GM19240 (cell line): ENCODE results near the gene RHCG.

Experiments used
- DNase-seq: peaks from one replicate; pipeline ENCODE4 v3.0.0; 2011; ENCODE audit warnings: low spot score; ENCODE audit not compliant: insufficient read length

RHCG gene

DNA sequence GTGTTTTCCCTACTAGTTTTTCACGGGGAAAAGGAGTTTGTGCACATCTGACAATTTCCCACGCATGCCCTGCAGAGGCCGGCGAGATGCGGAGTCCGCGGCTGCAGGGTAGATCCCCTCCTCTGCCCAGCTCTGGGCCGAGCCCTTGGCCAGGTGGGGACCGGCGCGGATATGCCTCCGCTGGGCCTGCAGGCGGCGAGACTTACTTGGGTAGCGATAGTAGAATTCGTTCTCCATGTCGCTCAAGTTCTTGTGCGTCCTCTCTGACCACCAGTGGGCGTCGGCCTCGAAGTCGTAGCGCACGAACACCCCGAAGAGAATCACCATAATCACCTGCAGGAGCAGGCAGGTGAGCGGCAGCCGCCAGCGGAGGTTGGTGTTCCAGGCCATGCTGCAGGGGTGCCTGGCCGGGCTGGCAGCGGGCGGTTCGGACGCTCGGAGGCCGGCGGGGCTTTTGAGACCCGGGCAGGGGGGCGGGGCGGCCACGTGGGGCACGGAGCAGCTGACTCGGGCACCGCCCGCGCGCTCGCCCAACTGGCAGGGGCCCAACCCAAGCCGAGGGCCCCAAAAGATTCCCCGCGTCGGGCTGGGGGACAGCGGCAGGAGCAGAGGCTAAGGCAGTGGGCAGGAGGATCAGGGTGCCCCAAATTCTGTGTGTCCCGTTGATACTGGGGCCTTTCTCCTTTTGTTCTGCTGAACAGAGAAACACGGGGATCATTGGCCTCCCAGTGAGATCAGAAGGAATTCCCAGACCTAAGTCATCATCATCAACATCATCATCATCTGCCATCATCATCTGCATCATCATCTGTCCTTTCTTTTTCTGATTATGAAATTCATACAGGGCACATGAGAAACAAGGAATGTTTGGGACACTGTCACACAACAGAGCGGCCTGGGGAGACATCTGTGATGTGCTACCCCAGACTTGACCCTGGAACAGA is at the start of gene RHCG:
Gene RHCG, minus strand, starts transcription at position 429 of the 944 bp plus-strand sequence. Its CDS starts 39 bp downstream, at position 390.
- no peak for DNase-seq

- DNase-seq = no peak
Observed at GRCh38 chr15:89543389-89543788, 47.0 kb upstream of the RHCG start.

GRCh38 chr15:89542369-89542768 is 46.0 kb upstream of the RHCG start:
- no peak for DNase-seq

DNA sequence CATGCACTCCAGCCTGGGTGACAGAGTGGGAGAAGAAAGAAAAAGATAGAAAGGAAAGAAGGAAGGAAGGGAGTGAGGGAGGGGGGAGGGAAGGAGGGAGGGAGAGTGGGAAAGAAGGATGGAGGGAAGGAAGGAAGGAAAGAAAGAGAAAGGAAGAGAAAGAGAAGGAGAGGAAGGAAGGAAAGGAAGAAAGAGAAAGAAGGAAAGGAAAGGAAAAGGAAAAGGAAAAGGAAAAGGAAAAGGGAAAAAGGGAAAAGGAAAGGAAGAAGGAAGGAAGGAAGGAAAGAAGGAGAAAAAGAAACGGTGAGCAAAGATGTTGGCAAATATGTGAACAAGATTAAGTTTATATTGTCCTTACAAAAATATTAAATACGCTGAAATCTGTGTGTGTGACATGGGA is 42.6 kb upstream of the RHCG start:
- no peak for DNase-seq

GRCh38 chr15:89533861-89534544 is 37.6 kb upstream of the RHCG start:
- DNase-seq = no peak

- no peak for DNase-seq
Observed at GRCh38 chr15:89531796-89532537, 35.6 kb upstream of the RHCG start.

GRCh38 chr15:89530976-89531375 is 34.6 kb upstream of the RHCG start:
- no peak for DNase-seq

- DNase-seq = no peak
Observed at GRCh38 chr15:89528757-89529352, 32.5 kb upstream of the RHCG start.

- DNase-seq = no peak
Observed at GRCh38 chr15:89526601-89527441, 30.4 kb upstream of the RHCG start.

DNA sequence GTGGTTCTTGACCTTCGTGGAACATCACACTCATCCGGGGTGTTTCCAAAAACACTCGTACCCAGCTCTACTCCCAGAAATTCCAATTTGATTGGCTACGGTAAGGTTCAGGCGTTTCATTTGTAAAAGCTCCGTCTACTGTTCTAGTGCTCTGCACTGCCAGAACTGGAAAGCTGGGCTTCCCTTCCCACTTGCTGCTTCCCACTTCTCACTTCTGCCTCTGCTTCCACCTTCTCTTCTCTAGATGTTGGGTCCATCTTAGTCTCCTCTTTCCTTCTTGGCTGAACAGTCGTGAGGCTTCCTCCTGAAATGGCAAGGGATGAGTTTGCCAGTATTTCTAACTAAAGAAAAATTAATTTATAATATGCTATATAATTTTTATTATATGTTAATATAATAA is 29.8 kb upstream of the RHCG start:
- no peak for DNase-seq

DNA sequence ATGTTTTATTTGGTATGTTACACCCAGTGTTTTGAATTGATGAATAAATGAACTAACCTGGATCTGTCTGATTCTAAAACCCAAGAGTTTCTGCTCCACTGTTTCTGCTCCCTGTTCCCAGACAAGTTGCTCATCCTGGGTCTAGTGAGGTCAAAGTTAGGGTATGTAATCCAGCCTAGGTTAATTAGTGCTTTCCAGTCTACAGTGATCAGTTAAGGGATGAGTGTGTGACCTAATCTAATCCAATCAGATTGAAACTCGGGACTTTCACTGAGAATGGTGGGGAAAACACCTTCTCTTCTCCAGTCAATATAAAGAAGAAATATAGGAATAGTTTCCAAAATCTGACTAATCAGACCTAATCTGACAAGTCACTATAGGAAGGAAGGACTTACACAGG is 27.8 kb upstream of the RHCG start:
- DNase-seq = no peak

DNA sequence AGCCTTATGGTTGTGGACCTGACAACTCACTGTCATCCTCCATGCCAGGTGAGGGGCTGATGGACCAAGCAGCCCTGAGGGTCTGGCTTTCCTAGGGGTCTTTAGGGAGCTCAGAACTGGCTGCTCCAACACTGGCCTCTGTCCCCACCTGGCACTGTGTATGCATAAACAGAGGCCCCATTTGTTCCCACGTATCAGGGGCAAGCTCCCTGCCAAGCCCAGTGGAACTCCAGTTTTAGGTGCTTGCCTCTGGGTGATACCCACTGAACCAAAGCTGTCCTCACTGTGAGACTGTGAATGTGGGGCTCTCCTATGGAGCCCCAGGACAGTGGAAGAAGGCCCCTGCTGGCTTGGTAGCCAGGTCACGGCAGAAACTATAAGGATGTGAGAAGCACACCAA is 26.7 kb upstream of the RHCG start:
- no peak for DNase-seq

- no peak for DNase-seq
Observed at GRCh38 chr15:89521605-89522004, 25.2 kb upstream of the RHCG start.

DNA sequence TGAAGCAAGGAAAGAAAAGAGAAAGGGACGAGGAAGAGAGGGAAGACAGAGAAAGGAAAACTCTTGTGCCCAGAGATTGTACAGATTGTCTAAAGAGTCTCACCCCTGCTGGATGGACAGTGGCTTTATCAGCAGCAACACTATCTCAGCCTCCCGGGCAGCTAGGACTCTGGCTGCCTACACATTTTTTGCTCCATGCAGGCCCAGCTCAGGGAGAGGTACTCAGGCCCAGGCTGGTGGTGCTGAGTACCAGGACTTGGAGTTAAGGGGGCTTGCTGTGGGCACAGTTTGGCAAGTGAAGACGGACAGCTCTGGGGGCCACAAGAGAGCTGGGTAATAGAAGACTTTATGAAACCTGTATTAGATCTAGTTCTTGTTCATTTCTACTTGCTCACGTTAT is 19.1 kb upstream of the RHCG start:
- DNase-seq = no peak

DNA sequence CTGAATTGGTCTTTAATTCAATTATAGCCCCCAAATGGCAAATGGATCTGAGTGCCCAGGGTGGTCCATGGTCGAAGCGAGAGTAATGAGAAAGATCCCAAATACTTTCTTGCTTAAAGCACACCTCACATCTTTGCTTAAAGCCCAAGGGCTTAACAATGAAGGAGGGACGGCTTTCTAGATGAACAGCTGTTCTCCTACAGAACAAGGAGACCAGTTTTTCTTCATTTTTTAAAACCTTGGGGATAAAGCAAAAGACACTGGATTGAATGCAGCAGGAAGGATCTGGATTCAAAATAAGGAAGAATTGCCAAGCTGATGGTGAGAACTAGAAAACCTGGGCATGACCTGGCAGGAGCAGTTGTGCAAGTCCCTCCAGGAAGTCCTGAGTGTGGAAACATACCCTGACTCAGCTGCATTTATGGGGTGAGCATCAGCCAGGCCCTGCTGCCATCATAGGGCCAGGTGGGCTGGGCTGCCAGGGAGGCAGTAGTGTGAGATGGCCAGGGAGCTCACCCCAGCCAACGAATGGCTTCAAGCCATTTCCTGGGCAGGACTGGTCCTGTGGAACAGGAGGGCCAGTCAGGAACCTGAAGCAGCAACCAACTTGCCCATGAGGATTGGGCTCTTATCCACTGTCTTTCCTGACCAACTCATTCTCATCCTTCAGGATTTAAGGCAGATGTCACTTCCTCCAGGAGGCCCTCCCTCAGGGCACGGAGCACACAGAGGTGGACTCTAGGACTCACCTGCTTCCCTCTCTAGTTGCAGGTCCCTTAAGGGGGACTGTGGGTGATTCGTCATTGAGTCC is 18.4 kb upstream of the RHCG start:
- no peak for DNase-seq

GRCh38 chr15:89514186-89514585 is 17.8 kb upstream of the RHCG start:
- no peak for DNase-seq

- no peak for DNase-seq
Observed at GRCh38 chr15:89513284-89513683, 16.9 kb upstream of the RHCG start.

DNA sequence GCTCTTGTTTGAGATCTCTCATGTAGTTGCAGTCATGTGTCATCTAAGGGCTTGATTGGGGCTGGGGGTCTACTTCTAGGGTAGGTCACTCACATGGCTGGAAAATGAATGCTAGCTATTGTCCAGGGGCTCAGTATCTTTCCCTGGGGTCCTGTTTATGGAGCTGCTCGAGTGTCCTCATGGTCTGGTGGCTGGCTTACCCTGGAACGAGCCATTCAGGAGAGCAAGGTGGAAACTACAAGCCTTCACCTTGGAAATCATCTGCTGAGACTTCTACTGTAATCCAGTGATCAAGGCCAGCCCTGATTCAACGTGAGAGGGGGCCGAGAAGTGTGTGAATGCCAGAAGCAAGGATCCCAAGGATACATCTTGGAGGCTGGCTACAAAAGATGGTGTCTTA is 16.2 kb upstream of the RHCG start:
- no peak for DNase-seq

DNA sequence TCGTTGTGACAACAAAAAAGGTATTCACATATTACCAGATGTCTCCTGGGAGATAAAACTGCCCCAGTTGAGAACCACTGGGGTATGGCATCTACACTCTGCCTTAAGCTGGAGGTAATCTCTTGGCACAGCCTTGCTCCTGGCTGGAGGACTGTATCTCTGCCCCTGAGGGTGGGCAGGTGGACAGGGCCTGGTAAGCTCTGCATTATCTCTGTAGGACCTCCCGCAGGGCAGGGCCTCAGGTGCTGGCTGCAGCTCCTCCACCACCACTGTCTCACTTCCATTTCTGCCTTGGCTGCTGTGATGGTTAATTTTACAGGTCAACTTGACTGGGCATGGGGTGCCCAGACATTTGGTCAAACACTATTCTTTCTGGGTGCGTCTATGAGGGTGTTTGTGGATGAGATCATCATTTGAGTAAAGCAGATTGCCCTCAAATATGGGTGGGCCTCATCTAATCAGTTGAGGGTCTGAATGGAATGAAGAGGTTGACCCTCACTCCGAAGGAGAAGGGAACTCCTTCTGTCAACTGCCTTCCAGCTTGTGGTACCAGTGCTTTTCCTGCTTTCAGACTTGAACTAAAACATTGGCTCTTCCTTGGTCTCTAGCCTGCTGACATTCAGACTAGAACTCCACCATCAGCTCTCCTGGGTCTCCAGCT is 9.8 kb upstream of the RHCG start:
- DNase-seq = no peak
